KG1 (cell line): Measurements from ENCODE around the gene DYSF.

Experiments
- DNase-seq: peaks from one replicate; lab custom pipeline; 2025; lab: John Stamatoyannopoulos, UW

The DYSF gene

GRCh38 chr2:71693286-71694270 is 240.2 kb downstream of the DYSF start:
- DNase-seq: no peak

- DNase-seq: no peak
These were observed 241.3 kb downstream of the DYSF start for GRCh38 chr2:71694501-71695234.

DNA sequence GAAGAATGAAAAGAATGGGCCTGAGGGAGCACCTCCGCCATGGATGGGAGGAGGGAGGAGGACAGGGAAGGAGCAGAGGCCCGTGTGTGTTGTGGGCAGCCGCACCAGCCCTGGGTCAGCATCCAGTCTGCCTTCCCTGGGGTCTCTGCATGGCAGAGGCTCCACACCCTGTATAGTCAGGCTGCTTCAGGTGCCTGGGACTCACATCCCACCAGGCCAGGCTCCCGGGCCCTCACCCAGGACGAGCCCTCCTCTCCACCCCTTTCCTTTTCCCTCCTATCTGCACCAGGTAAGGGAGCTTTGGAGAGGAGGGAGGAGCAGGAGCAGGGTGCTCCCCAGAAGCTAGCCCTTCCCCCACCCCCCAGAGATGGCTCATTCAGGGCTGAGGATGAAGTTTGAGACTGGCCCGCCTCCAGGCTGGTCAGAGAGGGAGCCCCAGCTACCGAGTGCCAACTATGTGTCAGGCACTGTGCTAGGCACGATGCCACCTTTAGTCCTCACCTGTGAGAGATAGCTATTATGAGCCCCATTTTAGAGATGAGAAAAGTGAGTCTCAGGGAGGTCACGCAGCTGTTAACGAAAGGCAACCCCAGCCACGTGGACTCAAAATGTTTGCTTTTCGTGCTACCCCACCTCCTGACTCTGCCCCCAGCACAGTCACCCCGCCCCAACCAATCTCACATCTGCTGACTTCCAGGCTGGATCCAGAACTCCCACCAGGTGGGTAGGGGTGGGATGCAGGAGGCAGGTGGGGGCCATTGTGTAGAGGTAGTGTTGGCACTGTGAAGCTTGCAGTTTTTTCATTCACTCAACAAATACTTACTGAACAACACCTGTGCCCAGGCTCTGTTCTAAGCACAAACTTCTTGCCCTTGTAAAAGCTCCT is 242.1 kb downstream of the DYSF start:
- DNase-seq: no peak

DNA sequence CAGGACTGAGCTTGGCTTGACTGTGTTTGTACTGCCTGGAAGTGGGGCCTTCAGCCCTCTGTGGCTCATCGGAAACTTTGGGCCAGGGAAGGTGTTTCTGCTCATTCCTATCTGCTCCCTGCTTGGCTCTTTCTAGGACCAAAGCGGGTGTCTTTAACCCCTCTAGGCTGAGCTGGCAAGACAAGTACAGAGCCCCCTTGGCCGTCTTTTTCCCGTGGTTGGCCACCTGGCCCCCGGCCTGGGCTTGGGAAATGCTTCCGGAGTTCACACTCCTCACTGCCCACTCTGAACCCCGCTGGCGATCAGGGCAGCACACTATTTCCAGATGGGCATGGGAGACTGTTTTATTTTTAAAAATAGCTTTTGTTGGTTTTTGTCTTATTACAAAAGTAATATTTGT is 243.0 kb downstream of the DYSF start:
- no peak for DNase-seq

DNA sequence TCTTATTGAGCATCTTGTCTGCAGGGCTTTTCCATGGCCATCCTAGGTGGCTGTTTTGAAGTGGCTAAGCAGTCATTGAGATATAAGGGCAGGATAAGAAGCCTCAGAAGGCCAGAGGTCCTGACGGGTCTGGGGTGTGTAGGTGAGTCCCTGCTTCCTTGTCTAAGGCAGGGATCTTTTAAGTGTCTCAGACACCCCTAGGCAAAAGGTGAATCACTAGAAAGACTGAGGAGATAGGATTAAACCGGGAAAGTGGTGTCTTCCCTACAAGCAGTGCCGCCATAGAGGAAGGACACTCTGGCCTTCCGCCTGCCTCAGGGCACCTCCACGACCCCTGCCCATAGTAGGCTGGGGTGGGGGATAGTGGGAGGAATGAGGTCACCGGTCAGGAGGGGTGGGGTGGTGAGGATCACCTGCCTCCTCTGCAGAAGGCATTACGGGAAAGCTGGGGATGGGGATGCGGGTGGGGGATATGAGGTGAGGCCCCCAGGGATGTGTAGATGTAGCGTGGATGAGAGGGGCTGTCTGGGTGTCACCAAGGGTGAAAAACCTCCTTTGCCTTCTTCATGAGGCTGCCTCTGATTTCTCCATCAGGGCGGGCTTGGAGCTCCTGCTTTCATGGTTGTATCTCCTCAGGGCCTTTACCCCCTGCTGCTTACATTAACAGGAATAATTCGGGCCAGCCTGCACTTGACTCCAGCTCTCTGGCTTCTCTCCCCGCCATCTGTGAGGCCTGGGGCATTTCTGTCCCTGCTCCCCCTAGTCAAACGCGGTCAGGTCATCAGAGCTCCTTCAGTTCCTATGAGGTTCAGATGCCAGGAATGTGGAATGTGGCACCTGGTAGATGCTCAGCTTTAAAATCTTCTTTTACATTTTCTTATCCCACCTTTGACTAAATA is 244.0 kb downstream of the DYSF start:
- DNase-seq: no peak

GRCh38 chr2:71699428-71699827 is 246.1 kb downstream of the DYSF start:
- no peak for DNase-seq

- no peak for DNase-seq
These were observed 246.8 kb downstream of the DYSF start for GRCh38 chr2:71700041-71700657.

DNA sequence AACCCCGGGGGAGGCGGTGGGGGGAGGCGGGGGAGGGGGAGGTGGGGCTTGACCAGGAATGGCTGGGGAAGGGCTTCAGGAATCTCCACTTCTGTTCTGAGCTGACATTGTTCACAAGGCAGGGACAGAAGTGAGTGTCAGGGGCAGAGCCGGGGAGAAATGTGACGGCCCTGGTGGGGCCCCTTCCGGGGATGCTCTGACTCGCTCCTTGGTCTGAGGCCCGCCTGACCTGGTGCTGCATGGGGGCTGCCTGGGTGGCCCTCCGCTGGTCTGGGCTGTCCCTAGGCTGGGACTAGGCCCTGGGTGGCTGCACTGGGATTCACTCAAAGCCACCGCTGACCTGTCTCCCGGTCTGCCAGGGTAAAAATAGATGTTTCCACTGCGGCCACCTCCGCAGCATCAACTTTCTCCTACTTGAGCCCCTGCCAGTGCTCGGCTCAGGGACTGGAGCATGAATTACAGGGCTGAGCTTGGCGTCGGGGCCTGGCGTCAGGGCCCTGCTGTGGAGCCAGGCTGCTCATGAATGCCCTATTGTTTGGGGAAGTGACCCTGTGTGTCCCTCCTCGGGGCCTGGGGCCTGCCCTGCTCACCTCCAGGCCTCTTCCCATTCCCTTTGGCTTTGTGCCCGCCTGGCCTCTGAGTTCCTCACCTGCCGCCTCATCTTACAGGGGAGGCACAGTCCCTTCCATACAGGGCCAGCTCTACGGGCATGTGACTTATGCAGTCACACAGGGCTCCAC is 247.5 kb downstream of the DYSF start:
- DNase-seq: no peak

GRCh38 chr2:71702071-71702970 is 249.0 kb downstream of the DYSF start:
- no peak for DNase-seq

GRCh38 chr2:71702971-71703898 is 249.9 kb downstream of the DYSF start:
- DNase-seq: no peak

GRCh38 chr2:71704131-71704561 is 250.8 kb downstream of the DYSF start:
- DNase-seq: no peak

DNA sequence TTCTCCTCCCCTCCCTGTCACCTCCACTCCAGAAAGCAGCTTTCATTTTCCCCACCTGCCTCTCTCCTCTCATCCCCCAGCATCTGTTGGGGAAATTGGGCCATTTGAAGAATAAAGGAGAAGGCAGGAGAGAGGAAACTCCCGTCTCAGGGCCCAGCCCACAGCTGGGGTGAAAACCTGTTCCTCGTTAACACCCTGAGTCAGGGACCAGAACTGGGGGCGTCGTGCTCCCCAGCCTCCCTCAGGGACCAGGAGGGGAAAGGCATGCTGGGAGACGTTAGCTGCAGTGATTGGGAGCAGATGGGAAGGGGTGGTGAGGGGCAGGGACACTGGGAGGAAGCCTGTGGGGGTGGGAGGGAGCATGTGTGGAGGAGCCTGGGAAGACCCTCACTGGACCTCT is 251.3 kb downstream of the DYSF start:
- no peak for DNase-seq

DNA sequence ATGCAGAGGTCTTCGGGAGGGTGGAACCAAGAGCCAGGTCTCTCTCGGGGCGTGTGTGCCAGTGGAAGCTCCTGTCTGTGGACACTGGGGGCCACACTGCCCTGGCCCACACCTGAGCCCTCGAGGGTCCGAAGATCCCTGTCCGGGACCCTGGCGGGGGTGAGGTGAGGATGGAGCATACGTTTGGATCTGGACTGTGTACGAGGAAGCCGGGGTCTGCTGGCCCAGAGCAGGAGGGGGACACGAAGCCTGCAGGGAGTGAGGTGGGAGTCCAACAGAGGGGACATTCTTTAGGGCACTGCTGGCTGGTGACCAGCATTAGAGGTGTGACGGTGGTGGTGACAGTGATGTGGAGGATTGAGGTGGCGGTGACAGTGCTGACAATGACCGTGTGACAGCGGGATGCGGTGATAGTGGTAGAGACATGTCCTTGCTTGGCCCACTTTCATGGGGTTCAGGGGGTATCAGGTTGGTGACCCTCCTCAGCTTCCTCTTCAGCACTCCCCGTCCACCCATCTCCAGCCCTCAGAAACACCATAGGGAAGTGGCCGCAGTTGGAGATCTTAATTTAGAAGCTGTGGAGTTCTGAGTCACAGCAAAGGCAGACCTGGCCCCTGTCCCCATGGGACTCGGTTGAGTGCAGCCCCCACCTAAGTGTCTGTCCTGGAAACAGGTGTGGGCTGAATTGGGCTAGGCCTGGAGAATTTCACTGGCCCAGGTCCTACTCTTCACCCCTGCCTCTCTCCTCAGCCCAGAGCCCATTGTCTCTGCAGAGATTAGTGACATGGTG is 252.0 kb downstream of the DYSF start:
- no peak for DNase-seq

GRCh38 chr2:71706121-71706520 is 252.8 kb downstream of the DYSF start:
- DNase-seq: no peak

GRCh38 chr2:71706836-71707235 is 253.5 kb downstream of the DYSF start:
- DNase-seq: no peak

- no peak for DNase-seq
These were observed 257.2 kb downstream of the DYSF start for GRCh38 chr2:71710367-71711132.
